Measurements from ENCODE around the gene TMEM161A. TPM values are rescaled to one million over a fixed set of nuclear protein-coding genes. Genes with fewer than 3 reads are reported as not detected.
"Not testable (repeated sequence)": the region's sequence is repeated elsewhere in the genome, so short reads cannot be mapped to it uniquely, and the experiment has no call there.

Gene TMEM161A
- total RNA-seq, 1 donor from 2014 or later = 16.2 TPM

GRCh38 chr19:19179548-19180441 lies 41.5 kb upstream of the TMEM161A start:
- no peak for DNase-seq
- Mint-ChIP-seq H3K27ac (ENCODE audit: unreplicated experiment) (no peak overlapping the region), H3K9me3 (ENCODE audit: unreplicated experiment) (peaks cover 4% of the 10 kb centered on the region), H3K4me1 (ENCODE audit: low read depth, unreplicated experiment) (no peaks in the 10 kb centered on the region), H3K4me3 (ENCODE audit: unreplicated experiment) (no peak overlapping the region), H3K36me3 (ENCODE audit: unreplicated experiment) (peaks cover 11% of the 10 kb centered on the region), H3K27me3 (ENCODE audit: unreplicated experiment) (peaks cover 5% of the 10 kb centered on the region)
- no peak for TF ChIP-seq CTCF (IDR thresholded peaks at IDR 0.05; ENCODE audit: partially characterized antibody, unreplicated experiment)

DNA sequence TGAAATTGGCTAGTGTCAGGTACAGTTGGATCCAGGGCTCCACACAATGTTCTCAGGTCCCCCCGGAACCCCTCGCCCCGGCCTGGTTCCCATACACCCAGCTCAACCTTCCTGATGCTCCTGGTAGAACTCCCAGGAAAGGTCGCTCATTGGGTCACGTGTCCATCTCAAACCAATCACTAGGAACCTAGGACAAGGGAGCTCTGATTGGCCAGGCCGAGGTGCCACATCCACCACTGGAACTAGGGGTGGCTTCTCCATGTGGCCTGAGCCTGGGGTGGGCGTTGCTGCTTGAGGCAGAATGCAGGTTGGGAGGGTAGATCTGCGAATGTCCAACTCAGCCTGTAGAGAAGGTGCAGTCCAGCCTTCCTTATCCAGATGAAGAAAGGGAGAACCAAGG lies 38.7 kb upstream of the TMEM161A start:
- Mint-ChIP-seq H3K9me3 (ENCODE audit: unreplicated experiment) (peaks cover 7% of the 10 kb centered on the region), H3K27ac (ENCODE audit: unreplicated experiment) (no peak overlapping the region), H3K27me3 (ENCODE audit: unreplicated experiment) (peaks cover 2% of the 10 kb centered on the region)

DNA sequence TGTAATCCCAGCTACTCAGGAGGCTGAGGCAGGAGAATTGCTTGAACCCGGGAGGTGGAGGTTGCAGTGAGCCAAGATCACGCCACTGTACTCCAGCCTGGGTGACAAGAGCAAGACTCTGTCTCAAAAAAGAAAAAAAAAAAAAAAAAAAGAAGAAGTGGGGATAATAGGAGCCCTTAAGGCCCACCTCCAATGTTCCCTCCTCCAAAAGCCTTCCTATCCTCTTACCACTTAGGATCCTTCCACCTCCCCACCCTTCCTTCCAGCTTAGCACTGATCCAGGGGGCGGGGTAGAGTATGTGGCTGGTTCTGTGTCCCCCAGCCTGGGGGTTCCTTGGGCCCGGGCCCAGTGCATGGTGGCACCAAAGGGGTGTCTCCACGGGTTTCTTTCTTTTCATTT lies 35.0 kb upstream of the TMEM161A start:
- not testable (repeated sequence) for H3K27me3 Mint-ChIP-seq (ENCODE audit: unreplicated experiment); H3K9me3 Mint-ChIP-seq (ENCODE audit: unreplicated experiment); H3K27ac Mint-ChIP-seq (ENCODE audit: unreplicated experiment); DNase-seq; H3K4me3 Mint-ChIP-seq (ENCODE audit: unreplicated experiment); H3K4me1 Mint-ChIP-seq (ENCODE audit: low read depth, unreplicated experiment); H3K36me3 Mint-ChIP-seq (ENCODE audit: unreplicated experiment)

More for the DNA sequence above, 38.7 kb upstream of the TMEM161A start:
- Mint-ChIP-seq H3K4me3 (ENCODE audit: unreplicated experiment) (no peak overlapping the region), H3K36me3 (ENCODE audit: unreplicated experiment) (peaks cover 8% of the 10 kb centered on the region), H3K4me1 (ENCODE audit: low read depth, unreplicated experiment) (no peaks in the 10 kb centered on the region)
- TF ChIP-seq CTCF (IDR thresholded peaks at IDR 0.05; ENCODE audit: partially characterized antibody, unreplicated experiment) = no peak
- DNase-seq = no peak

DNA sequence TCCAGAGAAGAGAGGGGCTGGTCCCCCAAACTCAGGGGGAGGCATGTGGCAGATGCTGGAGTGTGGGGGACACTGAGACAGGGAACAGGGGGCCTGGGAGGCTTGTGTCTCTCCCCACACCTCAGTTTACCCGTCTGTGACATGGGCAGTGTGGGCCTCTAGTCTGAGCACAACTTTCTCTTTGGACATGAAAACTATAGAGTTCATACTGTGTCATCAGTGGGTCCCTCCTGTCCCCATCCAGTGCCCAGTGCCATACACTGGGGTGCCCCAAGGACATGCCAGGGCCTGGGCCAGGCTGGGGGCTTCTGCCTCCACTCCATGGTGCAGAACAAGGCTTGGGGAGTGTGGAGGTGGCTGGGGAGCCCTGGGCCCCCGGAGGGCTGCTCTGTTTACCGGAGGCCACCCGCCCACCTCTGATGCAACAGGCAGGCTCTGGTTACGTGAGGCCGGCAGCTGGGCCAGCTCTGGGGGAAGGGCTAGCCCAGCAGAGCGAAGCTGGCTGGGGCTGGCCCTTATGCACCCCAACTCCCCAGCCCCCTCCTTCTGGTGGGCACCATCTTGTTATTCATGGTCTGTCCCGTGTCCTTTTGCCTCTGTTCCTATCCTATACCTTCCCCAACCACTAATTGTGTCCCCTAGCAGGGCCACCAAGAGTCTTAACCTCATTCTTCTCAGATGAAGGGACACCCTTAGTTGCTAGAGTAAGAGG lies 33.7 kb upstream of the TMEM161A start:
- H3K36me3 Mint-ChIP-seq (ENCODE audit: unreplicated experiment) = no peaks in the 10 kb centered on the region
- peaks cover 7% of the 10 kb centered on the region for H3K9me3 Mint-ChIP-seq (ENCODE audit: unreplicated experiment)
- no peak for TF ChIP-seq CTCF (IDR thresholded peaks at IDR 0.05; ENCODE audit: partially characterized antibody, unreplicated experiment)
- peaks cover 10% of the 10 kb centered on the region for H3K27me3 Mint-ChIP-seq (ENCODE audit: unreplicated experiment)
- H3K4me3 Mint-ChIP-seq (ENCODE audit: unreplicated experiment) = no peak overlapping the region
- H3K27ac Mint-ChIP-seq (ENCODE audit: unreplicated experiment) = no peak overlapping the region
- peaks cover 8% of the 10 kb centered on the region for H3K4me1 Mint-ChIP-seq (ENCODE audit: low read depth, unreplicated experiment)
- no peak for DNase-seq

GRCh38 chr19:19170873-19171672 lies 32.8 kb upstream of the TMEM161A start:
- DNase-seq = no peak
- no peak for TF ChIP-seq CTCF (IDR thresholded peaks at IDR 0.05; ENCODE audit: partially characterized antibody, unreplicated experiment)
- Mint-ChIP-seq H3K4me3 (ENCODE audit: unreplicated experiment) (peak overlapping the region; percentile 76), H3K27ac (ENCODE audit: unreplicated experiment) (no peak overlapping the region), H3K4me1 (ENCODE audit: low read depth, unreplicated experiment) (peaks cover 8% of the 10 kb centered on the region), H3K36me3 (ENCODE audit: unreplicated experiment) (no peaks in the 10 kb centered on the region), H3K9me3 (ENCODE audit: unreplicated experiment) (peaks cover 6% of the 10 kb centered on the region), H3K27me3 (ENCODE audit: unreplicated experiment) (peaks cover 10% of the 10 kb centered on the region)
